HG02623 (cell line): ENCODE data around the gene HOXD11.

Experiments
- ATAC-seq: cut with Tn5 transposase; IDR thresholded peaks from one replicate; pipeline ENCODE4 v1.9.1; 2021; ENCODE audit warnings: moderate library complexity; ENCODE audit not compliant: unreplicated experiment

HOXD11 gene

DNA sequence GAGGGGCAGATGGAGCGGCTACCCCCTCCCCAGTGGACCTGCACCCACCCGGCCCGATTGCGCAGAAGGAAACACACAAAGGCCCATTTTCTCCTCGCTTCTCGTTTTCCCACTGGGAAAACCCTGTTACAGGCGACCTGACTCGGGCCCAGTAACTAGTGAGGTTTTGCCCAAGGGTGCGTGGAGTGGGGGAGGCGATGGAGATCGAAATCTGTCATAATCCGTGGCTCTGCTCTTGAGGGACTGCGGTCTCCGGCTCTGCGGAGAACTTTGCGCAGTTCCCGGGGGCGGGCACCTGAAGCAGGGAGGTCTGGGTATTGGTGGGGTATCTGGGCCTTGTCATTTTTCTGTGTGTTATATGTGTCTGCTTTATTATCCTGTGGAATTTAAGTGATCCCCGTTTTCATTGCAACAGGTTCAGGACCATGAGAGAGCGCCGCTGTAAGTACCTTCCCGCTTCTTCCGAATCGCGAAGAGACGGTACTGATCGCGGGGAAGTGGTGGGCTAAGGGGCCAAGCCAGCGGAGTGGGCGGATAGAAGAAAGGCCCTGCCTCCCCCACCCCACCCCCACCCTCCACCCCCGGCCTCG lies 40.2 kb downstream of the HOXD11 start:
- ATAC-seq, result no peak

DNA sequence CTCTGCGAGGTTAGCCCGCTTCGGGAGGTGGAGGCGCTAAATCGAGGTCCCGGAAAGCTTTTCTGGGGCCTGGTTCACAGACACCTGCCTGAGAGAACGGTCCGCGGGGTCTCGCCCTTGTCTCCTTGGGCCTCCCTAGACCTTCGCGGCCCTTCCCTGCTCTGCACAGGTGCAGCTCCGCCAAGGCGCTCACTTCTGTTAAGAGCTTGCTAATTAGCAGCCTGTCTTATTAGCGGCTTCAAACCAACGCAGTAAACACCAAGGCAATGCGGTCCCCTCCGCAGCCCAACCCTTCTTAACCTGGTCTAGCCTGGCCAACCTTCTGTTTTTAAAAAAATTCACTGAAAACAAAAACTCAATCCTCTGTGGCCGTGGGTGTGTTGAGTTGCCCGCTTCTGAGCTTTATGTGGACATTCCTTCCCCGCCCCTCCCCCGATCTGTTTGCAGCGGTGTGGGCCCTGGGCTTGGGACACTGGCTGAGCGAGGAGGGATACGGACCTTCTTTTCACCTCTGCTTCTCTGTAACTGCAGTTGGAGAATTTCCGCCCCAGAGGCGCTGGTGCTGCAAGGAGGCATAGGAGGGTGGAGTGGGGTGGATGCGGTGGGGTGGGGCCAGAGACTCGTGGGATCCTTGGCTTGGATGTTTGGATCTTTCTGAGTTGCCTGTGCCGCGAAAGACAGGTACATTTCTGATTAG lies 40.9 kb downstream of the HOXD11 start:
- ATAC-seq, result no peak

DNA sequence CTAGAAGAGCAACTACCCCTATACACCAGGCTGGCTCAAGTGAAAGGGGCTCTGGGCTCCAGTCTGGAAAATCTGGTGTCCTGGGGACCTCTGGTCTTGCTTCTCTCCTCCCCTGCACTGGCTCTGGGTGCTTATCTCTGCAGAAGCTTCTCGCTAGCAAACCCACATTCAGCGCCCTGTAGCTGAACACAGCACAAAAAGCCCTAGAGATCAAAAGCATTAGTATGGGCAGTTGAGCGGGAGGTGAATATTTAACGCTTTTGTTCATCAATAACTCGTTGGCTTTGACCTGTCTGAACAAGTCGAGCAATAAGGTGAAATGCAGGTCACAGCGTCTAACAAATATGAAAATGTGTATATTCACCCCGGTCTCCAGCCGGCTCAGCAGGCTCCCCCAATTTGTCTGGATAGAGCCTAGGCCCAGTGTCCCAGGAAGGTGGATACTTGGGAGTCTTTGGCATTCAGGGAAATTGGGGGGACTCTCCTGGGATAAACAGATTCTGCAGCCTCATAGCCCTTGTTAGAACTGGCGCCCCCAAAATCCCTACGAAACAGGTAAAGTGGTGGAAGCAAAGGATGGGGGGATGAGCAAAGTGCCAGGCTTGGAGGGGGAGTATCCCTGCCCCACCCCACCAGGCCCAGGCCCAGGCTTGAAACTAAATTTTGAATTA lies 41.8 kb downstream of the HOXD11 start:
- no peak for ATAC-seq

DNA sequence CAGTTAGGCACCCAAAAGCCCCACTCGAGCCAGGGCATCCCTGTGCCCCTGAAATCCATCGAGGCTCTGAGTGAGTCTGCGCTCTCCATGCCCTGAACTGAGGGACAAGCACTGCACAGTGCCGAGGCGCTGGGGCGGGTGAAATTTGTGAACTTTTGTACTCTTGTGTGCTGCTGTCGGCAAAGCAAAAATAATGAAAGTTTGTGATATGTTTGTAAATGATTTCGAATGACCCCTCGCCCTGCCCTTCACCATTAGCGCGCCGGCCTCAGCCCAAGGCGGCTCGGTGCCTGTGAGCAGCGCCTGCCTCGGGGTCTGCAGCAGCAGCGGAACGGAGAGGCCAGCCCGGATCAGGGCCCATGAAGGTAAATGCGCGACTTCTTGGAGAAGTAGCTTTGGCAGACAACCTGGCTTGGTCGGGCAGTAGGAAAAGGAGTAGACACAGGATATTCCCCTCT lies 42.4 kb downstream of the HOXD11 start:
- no peak for ATAC-seq

- ATAC-seq, result no peak
These were observed 43.0 kb downstream of the HOXD11 start for GRCh38 chr2:176149939-176150583.

DNA sequence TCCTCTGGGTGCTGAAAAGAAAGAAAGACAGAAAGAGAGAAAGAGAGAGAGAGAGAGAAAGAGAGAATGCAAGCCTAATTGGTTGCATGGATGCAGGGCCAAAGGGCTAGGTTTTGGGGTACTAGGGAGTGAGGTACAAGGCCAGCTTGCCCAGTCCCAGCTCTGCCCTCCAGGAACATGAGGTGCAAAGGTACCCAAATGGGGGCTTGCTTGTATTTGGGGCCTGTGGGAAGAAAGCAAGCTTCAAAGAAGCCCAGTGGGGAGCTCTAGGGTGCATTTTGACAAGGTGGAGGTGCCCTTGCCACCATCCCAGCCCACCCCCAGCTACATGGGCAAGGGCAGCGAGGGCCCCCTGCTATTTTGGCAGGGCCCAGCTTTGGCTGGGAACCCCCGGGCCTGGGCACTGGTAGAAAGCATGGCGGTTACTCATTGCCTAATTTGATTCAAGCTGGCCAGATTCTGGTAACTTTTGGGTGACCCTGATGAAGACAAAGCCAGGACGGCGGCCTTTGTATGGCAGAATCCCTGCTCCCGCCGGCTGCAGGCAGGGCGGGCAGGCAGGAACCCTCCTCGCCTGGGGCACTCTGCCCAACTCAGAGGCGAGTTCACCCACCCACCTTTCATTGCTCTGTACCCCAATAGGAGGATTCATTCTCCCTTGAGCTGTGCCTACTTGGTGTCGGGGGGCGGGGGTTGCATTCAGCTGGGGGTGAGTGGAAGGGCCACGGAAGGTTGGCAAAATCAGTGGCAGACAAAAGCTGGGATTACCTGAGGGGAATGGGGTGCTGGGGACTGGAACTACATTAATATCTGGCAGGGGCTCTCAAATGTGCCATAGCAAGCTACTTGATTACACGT lies 43.7 kb downstream of the HOXD11 start:
- ATAC-seq, result no peak

DNA sequence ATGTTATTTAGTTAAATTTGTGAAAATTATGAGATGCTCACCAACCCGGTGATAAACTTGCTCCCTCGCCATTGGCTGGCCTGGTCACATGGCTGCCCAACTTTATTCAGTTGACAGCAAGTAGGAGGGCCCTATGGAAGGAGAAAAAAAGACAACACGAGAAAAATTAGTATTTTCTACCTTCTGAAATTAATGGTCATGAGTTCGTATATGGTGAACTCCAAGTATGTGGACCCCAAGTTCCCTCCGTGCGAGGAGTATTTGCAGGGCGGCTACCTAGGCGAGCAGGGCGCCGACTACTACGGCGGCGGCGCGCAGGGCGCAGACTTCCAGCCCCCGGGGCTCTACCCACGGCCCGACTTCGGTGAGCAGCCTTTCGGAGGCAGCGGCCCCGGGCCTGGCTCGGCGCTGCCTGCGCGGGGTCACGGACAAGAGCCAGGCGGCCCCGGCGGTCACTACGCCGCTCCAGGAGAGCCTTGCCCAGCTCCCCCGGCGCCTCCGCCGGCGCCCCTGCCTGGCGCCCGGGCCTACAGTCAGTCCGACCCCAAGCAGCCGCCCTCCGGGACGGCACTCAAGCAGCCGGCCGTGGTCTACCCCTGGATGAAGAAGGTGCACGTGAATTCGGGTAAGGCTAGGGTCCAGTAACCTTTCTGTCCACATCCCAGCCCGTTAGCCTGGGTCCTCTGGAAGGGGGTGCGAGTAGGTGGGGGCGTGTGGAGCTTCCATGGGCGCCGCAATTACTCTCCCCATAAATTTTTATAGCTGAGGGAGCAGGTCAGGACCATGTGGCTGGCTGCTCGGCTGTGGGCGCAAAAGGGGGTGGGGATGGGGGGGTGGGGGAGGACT lies 44.6 kb downstream of the HOXD11 start, which contains the start of gene HOXD4:
HOXD4 (plus strand) TSS at position 109 of the 846 bp plus-strand sequence; CDS start at position 193, 84 bp downstream.
- no peak for ATAC-seq

DNA sequence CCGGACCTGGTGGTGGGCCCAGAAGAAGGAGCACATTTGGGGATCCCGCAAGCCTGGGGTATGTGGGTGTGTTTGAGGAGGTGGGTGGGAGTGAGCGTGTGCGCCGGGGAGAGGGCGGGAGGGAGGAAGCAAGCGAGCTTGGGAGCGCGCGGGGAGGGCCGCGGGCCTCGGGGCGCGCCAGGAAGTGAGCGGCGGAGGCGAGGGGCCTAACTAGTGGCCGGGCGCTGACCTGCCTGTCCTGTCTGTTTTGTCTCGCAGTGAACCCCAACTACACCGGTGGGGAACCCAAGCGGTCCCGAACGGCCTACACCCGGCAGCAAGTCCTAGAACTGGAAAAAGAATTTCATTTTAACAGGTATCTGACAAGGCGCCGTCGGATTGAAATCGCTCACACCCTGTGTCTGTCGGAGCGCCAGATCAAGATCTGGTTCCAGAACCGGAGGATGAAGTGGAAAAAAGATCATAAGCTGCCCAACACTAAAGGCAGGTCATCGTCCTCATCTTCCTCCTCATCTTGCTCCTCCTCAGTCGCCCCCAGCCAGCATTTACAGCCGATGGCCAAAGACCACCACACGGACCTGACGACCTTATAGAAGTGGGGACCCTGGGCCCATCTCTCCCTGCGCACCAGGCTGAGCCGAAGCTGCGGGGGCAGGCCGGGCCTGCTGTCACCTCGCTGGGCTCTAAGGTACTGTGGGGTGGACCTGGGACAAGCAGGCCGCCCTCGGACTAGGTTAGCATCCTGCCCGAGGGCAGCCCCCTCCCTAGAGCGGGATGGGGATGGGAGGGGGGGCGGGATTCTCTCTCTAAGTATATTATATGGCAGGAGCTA lies 45.5 kb downstream of the HOXD11 start:
- no peak for ATAC-seq

GRCh38 chr2:176154576-176155252 lies 47.6 kb downstream of the HOXD11 start:
- no peak for ATAC-seq

DNA sequence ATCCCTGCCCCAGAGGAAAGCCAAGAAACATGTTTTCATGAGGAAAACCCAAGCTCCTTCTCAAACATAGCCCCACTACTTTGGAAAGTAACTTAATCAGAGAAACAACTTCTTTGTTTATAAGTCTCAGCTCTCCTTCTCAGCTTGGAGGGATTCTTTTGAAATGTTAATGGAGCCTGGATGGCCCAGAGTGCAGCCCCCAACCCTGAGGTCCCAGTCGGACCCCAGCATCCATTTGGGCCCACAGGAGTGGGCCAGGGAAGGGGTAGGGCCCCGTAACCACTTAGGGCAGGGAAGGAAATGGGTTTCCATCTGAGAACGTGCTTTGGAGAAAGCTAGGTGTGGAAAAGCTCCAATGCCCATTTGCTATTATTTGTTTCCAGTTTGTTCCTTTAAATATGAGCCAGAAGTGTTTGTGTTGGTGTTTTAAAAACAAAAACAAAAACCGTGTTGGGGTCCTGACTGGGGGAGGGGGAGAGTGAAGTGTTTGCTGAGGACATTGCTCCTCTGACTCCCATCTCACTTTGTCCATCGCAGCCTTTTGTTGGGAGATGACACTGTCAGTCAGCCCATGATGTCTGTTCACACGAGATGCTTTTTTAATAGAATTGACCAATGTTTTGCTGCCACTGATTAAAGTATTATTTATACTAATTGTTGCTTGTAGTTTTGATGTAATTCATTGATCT lies 48.4 kb downstream of the HOXD11 start:
- no peak for ATAC-seq

DNA sequence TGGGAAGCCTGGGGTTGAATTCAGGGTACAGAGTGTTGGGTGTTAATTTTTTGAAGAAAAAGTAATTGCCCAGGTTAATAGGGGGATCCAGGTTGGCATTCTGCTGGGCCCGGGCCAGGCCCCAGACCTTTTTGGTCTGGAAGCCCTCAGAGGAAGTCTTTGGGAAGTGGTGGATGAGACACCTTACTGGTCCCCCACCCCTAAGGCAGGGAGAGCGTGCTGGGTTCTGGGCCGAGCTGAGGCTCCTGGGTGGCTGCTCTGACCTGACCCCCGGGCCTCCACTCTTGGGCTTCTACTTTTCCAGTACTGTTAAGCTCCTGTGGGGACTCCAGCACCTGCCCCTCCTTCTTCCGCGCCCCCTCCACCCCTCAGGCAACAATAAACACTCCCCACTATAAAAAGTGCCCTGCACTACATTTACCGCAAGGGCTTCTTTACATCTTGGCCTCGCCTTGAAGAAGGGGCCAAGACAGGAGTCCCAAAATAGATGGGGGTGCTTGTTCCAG lies 49.3 kb downstream of the HOXD11 start:
- ATAC-seq, result no peak

GRCh38 chr2:176156807-176157498 lies 49.9 kb downstream of the HOXD11 start, which contains the start of gene HOXD3:
TSS of gene HOXD3 (plus strand) at chr2:176157307. CDS start at chr2:176169115, 11,808 bp downstream.
- ATAC-seq, result no peak

GRCh38 chr2:176157499-176158185 lies 50.6 kb downstream of the HOXD11 start:
- no peak for ATAC-seq

DNA sequence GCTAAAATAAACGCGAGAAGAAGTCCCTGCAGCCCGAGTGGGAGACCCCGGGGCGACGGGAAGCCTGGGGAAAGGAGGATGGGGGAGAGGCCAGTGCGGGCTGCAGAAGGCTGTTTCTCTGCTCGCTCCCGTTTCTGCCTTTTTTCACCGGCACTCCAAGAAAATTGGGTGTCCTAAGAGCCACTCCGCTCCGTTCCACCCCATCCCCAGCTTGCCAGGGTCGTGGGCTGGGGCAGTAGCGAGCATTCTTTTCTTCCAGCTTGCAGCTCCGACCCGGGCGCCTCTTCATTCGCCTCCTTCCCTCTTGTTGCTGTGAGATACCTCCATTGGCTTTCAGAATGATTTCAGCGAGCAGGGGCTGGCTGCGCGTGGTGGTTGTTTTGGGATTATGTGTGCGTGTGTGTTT lies 51.1 kb downstream of the HOXD11 start:
- no peak for ATAC-seq

DNA sequence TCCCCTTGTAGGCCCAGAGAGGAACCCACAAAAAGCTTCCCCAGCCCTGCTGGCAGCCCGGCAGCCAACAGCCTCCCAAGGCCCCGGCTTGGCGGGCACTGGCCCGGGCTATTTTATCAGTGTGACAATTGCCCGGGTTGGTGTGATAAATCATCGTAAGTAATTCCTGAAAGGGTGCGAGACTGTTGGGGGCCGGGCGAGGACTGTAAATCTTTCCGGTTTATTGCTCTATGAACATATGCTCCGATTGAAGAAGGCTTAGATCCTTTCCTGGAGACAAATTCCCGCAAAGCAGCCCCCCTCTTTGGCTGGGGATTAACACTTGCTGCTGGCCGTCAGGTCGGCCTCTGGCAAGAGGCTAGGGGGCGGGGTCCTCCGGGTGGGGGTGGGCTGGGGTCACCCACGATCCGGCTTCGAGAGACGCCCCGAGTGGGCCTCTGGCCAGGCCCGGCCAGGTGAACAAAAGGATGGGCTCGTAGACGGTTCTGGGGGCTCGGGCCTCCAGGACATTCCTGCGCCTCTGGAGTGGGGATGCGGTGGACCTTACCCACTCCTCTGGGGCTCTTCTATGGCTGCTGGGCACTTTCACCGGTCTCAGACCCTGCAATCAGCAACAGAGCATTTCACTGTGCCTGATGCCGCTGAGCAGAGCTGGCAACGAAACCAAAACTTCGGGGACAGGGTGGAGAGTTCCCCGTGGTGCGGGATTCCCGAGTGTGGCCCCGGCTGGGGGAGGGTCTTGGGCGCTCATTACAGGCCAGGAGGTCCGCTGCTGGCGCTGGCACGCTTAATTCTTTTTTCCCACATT lies 52.0 kb downstream of the HOXD11 start:
- no peak for ATAC-seq
